SU-DHL-6 (cell line): ENCODE data around the gene IQCM.

ENCODE experiments used
- H2AFZ ChIP-seq: fragments of 200-600 bp; sonication (generic); 2 replicates; pipeline ENCODE4 v1.6.1; 2014; ENCODE audit warnings: low read depth, mild to moderate bottlenecking, moderate library complexity, mixed read lengths, antibody characterized with exemption, low read length; ENCODE audit not compliant: severe bottlenecking
- H3F3A ChIP-seq: fragments of 200-600 bp; shearing (Covaris generic); 2 replicates; pipeline ENCODE4 v1.6.0; 2016; ENCODE audit warnings: antibody characterized with exemption, mild to moderate bottlenecking; ENCODE audit not compliant: insufficient read depth
- H3K27ac ChIP-seq: fragments of 200-600 bp; sonication (generic); 2 replicates; pipeline ENCODE4 v1.5.1; 2016; ENCODE audit warnings: low read depth, mild to moderate bottlenecking, low read length, moderate library complexity, mixed read lengths
- H3K27me3 ChIP-seq: fragments of 200-600 bp; sonication (generic), shearing (Covaris generic); 2 replicates; pipeline ENCODE4 v1.6.0; 2014; ENCODE audit warnings: mild to moderate bottlenecking, low read length
- H3K36me3 ChIP-seq: fragments of 200-600 bp; sonication (generic); 2 replicates; pipeline ENCODE4 v1.6.1; 2014; ENCODE audit warnings: mild to moderate bottlenecking, low read length, mixed read lengths
- H3K4me2 ChIP-seq: fragments of 300-600, 200-600 bp; shearing (Covaris generic), sonication (generic); 2 replicates; pipeline ENCODE4 v1.6.0; 2014; ENCODE audit warnings: low read length, low read depth, mild to moderate bottlenecking; ENCODE audit not compliant: poor library complexity, severe bottlenecking
- H3K4me3 ChIP-seq: fragments of 200-600 bp; sonication (generic); 2 replicates; pipeline ENCODE4 v1.5.1; 2014; ENCODE audit warnings: antibody characterized with exemption, low read length, mild to moderate bottlenecking, mixed read lengths; ENCODE audit not compliant: insufficient read depth, poor library complexity, severe bottlenecking
- H3K79me2 ChIP-seq: fragments of 200-600 bp; sonication (generic); 2 replicates; pipeline ENCODE4 v1.6.1; 2014; ENCODE audit warnings: mild to moderate bottlenecking, low read length, moderate library complexity; ENCODE audit not compliant: insufficient read depth
- H3K9ac ChIP-seq: fragments of 200-600 bp; sonication (generic); 2 replicates; pipeline ENCODE4 v1.7.0; 2014; ENCODE audit warnings: mild to moderate bottlenecking, low read length
- H3K9me2 ChIP-seq: fragments of 200-600 bp; sonication (generic); replicated peaks from 2 replicates; pipeline ENCODE4 v1.6.1; 2014; ENCODE audit warnings: low read length; ENCODE audit not compliant: insufficient read depth
- H3K9me3 ChIP-seq: fragments of 200-600 bp; sonication (generic); 2 replicates; pipeline ENCODE4 v1.6.1; 2014; ENCODE audit warnings: low read length, mixed read lengths; ENCODE audit not compliant: insufficient read depth
- H4K20me1 ChIP-seq: fragments of 200-600 bp; sonication (generic); 2 replicates; pipeline ENCODE4 v1.6.1; 2014; ENCODE audit warnings: low read depth, mild to moderate bottlenecking, antibody characterized with exemption, low read length, moderate library complexity, mixed read lengths
- EZH2phosphoT487 ChIP-seq: fragments of 200-600 bp; sonication (generic), shearing (Covaris generic); conservative IDR thresholded peaks from 2 replicates; pipeline ENCODE4 v1.6.1; 2018; ENCODE audit warnings: mild to moderate bottlenecking, antibody characterized with exemption, low read length, moderate library complexity, mixed read lengths
- TF ChIP-seq, protein P1 (sequence below): fragments of 200-600 bp; sonication (generic); IDR thresholded peaks from one replicate; pipeline ENCODE4 v1.5.1; 2017; ENCODE audit warnings: antibody characterized with exemption, mild to moderate bottlenecking, low read length, moderate library complexity; ENCODE audit not compliant: insufficient read depth, poor library complexity, severe bottlenecking

IQCM gene

DNA sequence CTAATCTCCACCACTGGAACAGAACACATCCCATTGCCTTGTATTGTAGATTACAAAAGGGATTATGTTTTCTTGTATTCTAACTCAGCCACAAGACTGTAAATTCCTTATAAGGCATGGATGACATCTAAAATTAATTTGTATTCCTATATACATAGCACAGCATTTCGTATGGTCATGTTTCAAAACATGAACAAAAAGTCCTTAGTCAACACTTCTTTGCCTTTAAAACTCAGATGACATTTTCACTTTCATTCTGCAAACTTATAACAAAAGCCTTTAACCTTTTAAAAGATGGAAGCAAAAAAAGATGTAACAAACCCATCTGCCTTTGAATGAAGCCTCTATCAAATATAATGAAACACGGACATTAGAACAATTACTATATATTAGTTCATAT lies 181.3 kb downstream of the IQCM start:
- Histone ChIP-seq H3K9me3 (no peaks in the 10 kb centered on the region), H3K27ac (no peak overlapping the region), H3K27me3 (no peaks in the 10 kb centered on the region), H3K9me2 (no peaks in the 10 kb centered on the region), H4K20me1 (no peaks in the 10 kb centered on the region), H3K36me3 (no peaks in the 10 kb centered on the region), H3F3A (no peaks in the 10 kb centered on the region), H3K79me2 (no peaks in the 10 kb centered on the region), H3K4me3 (no peak overlapping the region), H2AFZ (no peak overlapping the region), H3K9ac (no peak overlapping the region), H3K4me2 (no peak overlapping the region)
- TF ChIP-seq EZH2phosphoT487, result no peak
- TF ChIP-seq, protein P1, sequence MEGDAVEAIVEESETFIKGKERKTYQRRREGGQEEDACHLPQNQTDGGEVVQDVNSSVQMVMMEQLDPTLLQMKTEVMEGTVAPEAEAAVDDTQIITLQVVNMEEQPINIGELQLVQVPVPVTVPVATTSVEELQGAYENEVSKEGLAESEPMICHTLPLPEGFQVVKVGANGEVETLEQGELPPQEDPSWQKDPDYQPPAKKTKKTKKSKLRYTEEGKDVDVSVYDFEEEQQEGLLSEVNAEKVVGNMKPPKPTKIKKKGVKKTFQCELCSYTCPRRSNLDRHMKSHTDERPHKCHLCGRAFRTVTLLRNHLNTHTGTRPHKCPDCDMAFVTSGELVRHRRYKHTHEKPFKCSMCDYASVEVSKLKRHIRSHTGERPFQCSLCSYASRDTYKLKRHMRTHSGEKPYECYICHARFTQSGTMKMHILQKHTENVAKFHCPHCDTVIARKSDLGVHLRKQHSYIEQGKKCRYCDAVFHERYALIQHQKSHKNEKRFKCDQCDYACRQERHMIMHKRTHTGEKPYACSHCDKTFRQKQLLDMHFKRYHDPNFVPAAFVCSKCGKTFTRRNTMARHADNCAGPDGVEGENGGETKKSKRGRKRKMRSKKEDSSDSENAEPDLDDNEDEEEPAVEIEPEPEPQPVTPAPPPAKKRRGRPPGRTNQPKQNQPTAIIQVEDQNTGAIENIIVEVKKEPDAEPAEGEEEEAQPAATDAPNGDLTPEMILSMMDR, result no peak

DNA sequence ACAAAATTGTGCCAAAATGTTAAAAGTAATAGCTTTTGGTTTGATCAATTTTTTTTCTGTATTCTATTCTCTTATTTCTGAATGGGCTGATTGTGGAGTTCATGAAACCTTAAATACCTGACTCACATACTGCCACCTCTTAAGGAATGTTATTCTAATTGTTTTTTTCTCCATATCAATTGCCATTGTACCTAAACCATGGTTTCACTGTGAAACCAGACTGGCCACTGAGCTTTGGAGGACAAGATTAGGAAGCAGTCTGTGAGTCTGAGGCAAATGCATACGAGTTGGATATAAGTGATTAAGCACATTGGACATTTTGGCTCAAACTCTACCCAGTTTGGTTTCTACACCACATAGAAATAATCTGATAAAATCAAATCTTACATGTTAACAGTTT lies 184.0 kb downstream of the IQCM start:
- Histone ChIP-seq H3K4me3 (no peak overlapping the region), H4K20me1 (no peaks in the 10 kb centered on the region), H3K9me3 (no peaks in the 10 kb centered on the region), H3F3A (no peaks in the 10 kb centered on the region), H2AFZ (no peak overlapping the region), H3K79me2 (no peaks in the 10 kb centered on the region), H3K4me2 (no peak overlapping the region), H3K36me3 (no peaks in the 10 kb centered on the region), H3K9me2 (no peaks in the 10 kb centered on the region), H3K27me3 (no peaks in the 10 kb centered on the region), H3K27ac (no peak overlapping the region), H3K9ac (no peak overlapping the region)
- TF ChIP-seq EZH2phosphoT487, result no peak
- TF ChIP-seq, protein P1, result no peak

DNA sequence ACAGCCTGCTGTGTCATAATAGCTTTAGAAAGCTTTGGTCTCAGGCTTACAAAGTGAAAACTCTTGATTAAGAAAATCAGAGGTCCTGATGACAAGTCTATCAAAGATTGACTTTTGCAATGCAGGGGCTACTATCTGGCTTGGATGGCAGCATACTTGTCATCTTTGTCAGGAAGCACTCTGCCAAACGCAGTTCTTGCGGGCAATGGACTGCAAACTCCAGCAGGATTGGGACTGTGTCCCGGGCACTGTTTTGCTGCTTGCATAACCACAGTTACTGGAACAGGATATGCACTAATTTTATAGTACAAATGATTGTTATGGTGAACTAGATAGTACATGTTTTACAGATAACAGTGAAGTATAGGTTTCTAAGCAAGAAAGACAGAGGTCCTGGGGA lies 185.6 kb downstream of the IQCM start:
- TF ChIP-seq EZH2phosphoT487, result no peak
- TF ChIP-seq, protein P1, result no peak
- Histone ChIP-seq H3K9ac (no peak overlapping the region), H2AFZ (no peak overlapping the region), H3K36me3 (no peaks in the 10 kb centered on the region), H3K79me2 (no peaks in the 10 kb centered on the region), H3K4me2 (no peak overlapping the region), H3K27me3 (no peaks in the 10 kb centered on the region), H3F3A (no peaks in the 10 kb centered on the region), H4K20me1 (no peaks in the 10 kb centered on the region), H3K9me3 (no peaks in the 10 kb centered on the region), H3K4me3 (no peak overlapping the region), H3K9me2 (no peaks in the 10 kb centered on the region), H3K27ac (no peak overlapping the region)
